ENCODE measurements around the gene OR2AT4.

- no peak for TF ChIP-seq CEBPB (IDR thresholded peaks at IDR 0.05; ENCODE audit: low read depth, low read length)
- no peak for TF ChIP-seq RFX5 (IDR thresholded peaks at IDR 0.05; ENCODE audit: low read depth, low read length)
- TF ChIP-seq CTCF (conservative IDR thresholded peaks at IDR 0.05; ENCODE audit: low read depth, low read length) = no peak
- no peak for TF ChIP-seq POLR2A (IDR thresholded peaks at IDR 0.05; ENCODE audit: low read depth, low read length)
- no peak for TF ChIP-seq RCOR1 (IDR thresholded peaks at IDR 0.05; ENCODE audit: insufficient replicate concordance, low read length)
- TF ChIP-seq SMC3 (IDR thresholded peaks at IDR 0.05; ENCODE audit: low read depth, low read length) = no peak
These were observed 16.4 kb upstream of the OR2AT4 start for GRCh38 chr11:75113030-75113429.

All from IMR-90 (cell line).